K562 (cell line): ENCODE measurements around the gene VEGFA. TPM values are rescaled to one million over a fixed set of nuclear protein-coding genes. Genes with fewer than 3 reads are reported as not detected.

ENCODE experiments used
- ATAC-seq: fragments of 200-7000 bp; cut with Tn5 transposase; 3 replicates; pipeline ENCODE4 v1.9.1; 2020; ENCODE audit warnings: moderate library complexity
- BruUV-seq: library from RNA; stranded (reverse); fragments of 400-500 nt; replicated peaks from 2 replicates; lab custom pipeline; 2021; lab: Mats Ljungman, UMichigan
- CTCF ChIA-PET: fragments of 300-600 bp; formaldehyde crosslinking; extraction: SDS; loops from one replicate; lab custom pipeline; 2021; ENCODE audit warnings: low intra/inter-chr PET ratio; lab: Yijun Ruan, JAX
- POLR2A ChIA-PET: fragments of 300-600, 350-650 bp; sonication (Branson Sonifier 250); formaldehyde crosslinking; extraction: SDS; loops from one replicate; lab custom pipeline; 2021; ENCODE audit warnings: antibody characterized with exemption, inconsistent platforms; lab: Yijun Ruan, JAX
- DNase-seq, 4 experiments: peaks; one replicate each; pipeline versions ENCODE4 v3.0.0 to v3.0.0-alpha.2; 2011 to 2018; ENCODE audit warnings: low spot score in 3 of 4, mixed read lengths in 3 of 4; ENCODE audit errors: extremely low read depth in 1 of 4
- FAIRE-seq: peaks from 2 replicates; lab custom pipeline; 2011; peaks lifted over from hg19 to GRCh38; lab: Jason Lieb, UNC
- H2AFZ ChIP-seq: 2 replicates; pipeline ENCODE4 v1.6.0; 2011; ENCODE audit warnings: low read depth, low read length, control low read depth, inconsistent platforms
- H3K27ac ChIP-seq: fragments of 200-600 bp; 3 replicates; pipeline ENCODE4 v1.8.0; 2011; ENCODE audit warnings: low read depth, mild to moderate bottlenecking, control low read depth, inconsistent platforms, low read length, moderate library complexity, mixed read lengths; ENCODE audit errors: extremely low read depth
- H3K27me3 ChIP-seq, 2 experiments: fragments of 300-600 bp in 1 of 2; 2 replicates in 1 of 2; 3 replicates in 1 of 2; pipeline versions ENCODE4 v1.6.0 to v1.8.0; 2011; ENCODE audit warnings: inconsistent platforms in 2 of 2, low read length in 2 of 2, mild to moderate bottlenecking in 1 of 2, mixed read lengths in 1 of 2, moderate library complexity in 1 of 2; ENCODE audit not compliant: control insufficient read depth in 2 of 2, insufficient read depth in 2 of 2
- H3K36me3 ChIP-seq: fragments of 300-600 bp; 3 replicates; pipeline ENCODE4 v1.8.0; 2011; ENCODE audit warnings: mild to moderate bottlenecking, low read length, inconsistent platforms; ENCODE audit not compliant: control insufficient read depth, insufficient read depth
- H3K4me1 ChIP-seq, 2 experiments: fragments of 200-600 bp in 1 of 2; replicated peaks in 1 of 2; 2 replicates in 1 of 2; 3 replicates in 1 of 2; pipeline versions ENCODE4 v1.5.1 to v1.8.0; 2011; ENCODE audit warnings: inconsistent platforms in 2 of 2, low read length in 2 of 2, mild to moderate bottlenecking in 1 of 2, mixed read lengths in 1 of 2, moderate library complexity in 1 of 2; ENCODE audit not compliant: control insufficient read depth in 2 of 2, insufficient read depth in 2 of 2
- H3K4me2 ChIP-seq: 2 replicates; pipeline ENCODE4 v1.6.1; 2011; ENCODE audit warnings: low read length, control low read depth, inconsistent platforms, mixed read lengths; ENCODE audit not compliant: insufficient read depth
- H3K4me3 ChIP-seq: fragments of 200-600 bp; sonication (generic), shearing (Covaris generic); 2 replicates; pipeline ENCODE4 v1.5.1; 2016; ENCODE audit warnings: control low read depth, inconsistent platforms
- H3K79me2 ChIP-seq: fragments of 200-600 bp; 3 replicates; pipeline ENCODE4 v1.8.0; 2011; ENCODE audit warnings: low read length, inconsistent platforms; ENCODE audit not compliant: control insufficient read depth, insufficient read depth
- H3K9ac ChIP-seq, 2 experiments: 2 replicates each; pipeline versions ENCODE4 v1.6.0 to v1.6.1; 2011; ENCODE audit warnings: low read depth in 2 of 2, low read length in 2 of 2, control low read depth in 1 of 2, inconsistent platforms in 1 of 2, mild to moderate bottlenecking in 1 of 2, mixed read lengths in 1 of 2; ENCODE audit not compliant: insufficient read depth in 1 of 2
- H3K9me1 ChIP-seq: one replicate; pipeline ENCODE4 v1.6.0; 2011; ENCODE audit warnings: inconsistent platforms, mild to moderate bottlenecking, low read length, moderate library complexity; ENCODE audit not compliant: control insufficient read depth, insufficient read depth
- H3K9me3 ChIP-seq: replicated peaks from 2 replicates; pipeline ENCODE4 v1.5.1; 2011; ENCODE audit warnings: low read depth, low read length, inconsistent platforms; ENCODE audit not compliant: control insufficient read depth, insufficient read depth
- H4K20me1 ChIP-seq: replicated peaks from 2 replicates; pipeline ENCODE4 v1.6.1; 2011; ENCODE audit warnings: low read length, inconsistent platforms, mixed read lengths; ENCODE audit not compliant: control insufficient read depth, insufficient read depth
- EP300 ChIP-seq: IDR thresholded peaks from 2 replicates; pipeline ENCODE4 v1.6.1; 2012; ENCODE audit warnings: low read length, improper control_type of control experiment
- FOXP1 ChIP-seq: sonication (generic); formaldehyde crosslinking; IDR thresholded peaks from 2 replicates; pipeline ENCODE4 v1.8.0; 2022; ENCODE audit warnings: mild to moderate bottlenecking, missing genetic modification reagents
- HNRNPH1 ChIP-seq: fragments of 200-400 bp; formaldehyde crosslinking; optimal IDR thresholded peaks from 2 replicates; pipeline ENCODE3; 2017; ENCODE audit warnings: low read depth, mild to moderate bottlenecking, low read length, moderate library complexity
- PML ChIP-seq: IDR thresholded peaks from 2 replicates; pipeline ENCODE4 v1.6.1; 2012; ENCODE audit warnings: low read length, inconsistent platforms
- POLR2AphosphoS2 ChIP-seq: IDR thresholded peaks from 2 replicates; pipeline ENCODE4 v1.6.1; 2012; ENCODE audit warnings: low read length, improper control_type of control experiment
- POLR2B ChIP-seq: fragments of 450-650 bp; IDR thresholded peaks from 2 replicates; pipeline ENCODE4 v1.6.1; 2018; ENCODE audit warnings: low read depth; ENCODE audit not compliant: partially characterized antibody
- POLR2G ChIP-seq: fragments of 200-400 bp; formaldehyde crosslinking; IDR thresholded peaks from 2 replicates; pipeline ENCODE4 v1.6.1; 2017; ENCODE audit warnings: low read depth, mild to moderate bottlenecking, antibody characterized with exemption, low read length, moderate library complexity
- POLR2H ChIP-seq: IDR thresholded peaks from 2 replicates; pipeline ENCODE4 v1.6.1; 2016; ENCODE audit warnings: missing genetic modification characterization, low read depth, mild to moderate bottlenecking, control low read depth, missing compliant biosample characterization, moderate library complexity
- RAD51 ChIP-seq: fragments of 450-650 bp; IDR thresholded peaks from 2 replicates; pipeline ENCODE4 v1.7.1; 2016; ENCODE audit warnings: low read depth, mild to moderate bottlenecking, borderline replicate concordance
- RBM22 ChIP-seq: fragments of 200-400 bp; formaldehyde crosslinking; IDR thresholded peaks from 2 replicates; pipeline ENCODE4 v1.6.1; 2018; ENCODE audit warnings: low read length, low read depth; ENCODE audit not compliant: poor library complexity, severe bottlenecking
- RBM34 ChIP-seq: fragments of 200-400 bp; formaldehyde crosslinking; IDR thresholded peaks from 2 replicates; pipeline ENCODE4 v1.6.1; 2018; ENCODE audit warnings: low read length, borderline replicate concordance; ENCODE audit not compliant: insufficient read depth
- RUNX1 ChIP-seq: sonication (generic); IDR thresholded peaks from 2 replicates; pipeline ENCODE4 v1.6.1; 2016; ENCODE audit warnings: antibody characterized with exemption, low read depth
- ZFP1 ChIP-seq: fragments of 450-650 bp; formaldehyde crosslinking; IDR thresholded peaks from 2 replicates; pipeline ENCODE4 v1.4.0; 2020; ENCODE audit warnings: mild to moderate bottlenecking, mixed read lengths
- ZNF57 ChIP-seq: fragments of 450-650 bp; formaldehyde crosslinking; IDR thresholded peaks from 2 replicates; pipeline ENCODE4 v1.4.0; 2020; ENCODE audit warnings: mild to moderate bottlenecking, moderate library complexity
- ZNF584 ChIP-seq: fragments of 200-800 bp; sonication (Bioruptor generic); IDR thresholded peaks from 2 replicates; pipeline ENCODE4 v1.6.1; 2016; ENCODE audit warnings: low read depth, mild to moderate bottlenecking, missing genetic modification characterization, missing compliant biosample characterization
- WGBS: fragments of 100-300 bp; shearing (Covaris generic); methylation state at CpG from one replicate; pipeline ENCODE4 v1.1.6; 2016; ENCODE audit warnings: low coverage, mixed read lengths; ENCODE audit not compliant: insufficient coverage; ENCODE audit errors: missing lambda C conversion rate; 5-methylcytosine and 5-hydroxymethylcytosine counted together
- in situ Hi-C: fragments of 300-500 bp; cut with MboI; formaldehyde crosslinking; loops from 4 replicates; pipeline ENCODE4 v1.15.0; 2018; ENCODE audit warnings: inconsistent platforms, mixed read lengths
- intact Hi-C: fragments of 100-400 bp; cut with micrococcal nuclease; formaldehyde crosslinking; loops from 2 replicates; pipeline ENCODE4 v1.14.2; 2022
- polyA plus RNA-seq, 8 experiments: library from polyadenylated mRNA; depleted of rRNA in 4 of 8; stranded (reverse) in 5 of 8; unstranded in 3 of 8; fragments of >200 nt; fragmentation: Nextera tagmentation in 2 of 8; fragmentation: Illumina TruSeq in 1 of 8; extraction: Ambion mirVana in 2 of 8; extraction: Trizol in 1 of 8; gene quantifications; 2 replicates each; pipeline versions ENCODE4 v1.2.1 to v1.2.3, GENCODE V29; 2011 to 2014; ENCODE audit warnings: inconsistent platforms in 1 of 8, missing spikeins in 1 of 8
- total RNA-seq, 7 experiments: library from RNA; depleted of rRNA in 6 of 7; stranded (reverse); fragments of >200 nt in 6 of 7; fragmentation: Illumina TruSeq in 2 of 7; extraction: Trizol in 2 of 7; gene quantifications; 2 replicates each; pipeline versions ENCODE4 v1.2.1 to v1.2.3, GENCODE V29; 2011 to 2021; ENCODE audit warnings: low replicate concordance in 1 of 7
- TF ChIP-seq, protein P1 (sequence below): fragments of 450-650 bp; formaldehyde crosslinking; conservative IDR thresholded peaks from 2 replicates; pipeline ENCODE4 v1.4.0; 2022; ENCODE audit warnings: mild to moderate bottlenecking, missing genetic modification characterization
- TF ChIP-seq, protein P2 (sequence below): sonication (generic); formaldehyde crosslinking; IDR thresholded peaks from 2 replicates; pipeline ENCODE4 v1.9.0; 2022; ENCODE audit warnings: mild to moderate bottlenecking, missing genetic modification reagents
- TF ChIP-seq, protein P3 (sequence below): fragments of 250-450 bp; sonication (Bioruptor Pico); IDR thresholded peaks from 2 replicates; pipeline ENCODE4 v1.8.0; 2021; ENCODE audit warnings: mild to moderate bottlenecking, moderate library complexity

VEGFA gene
- total and polyA plus RNA-seq, 9 of the 15 experiments (the other 6 are each of a cell fraction or from before 2014, with no cell fraction given), result 14.0 to 271 (median 124) TPM

DNA sequence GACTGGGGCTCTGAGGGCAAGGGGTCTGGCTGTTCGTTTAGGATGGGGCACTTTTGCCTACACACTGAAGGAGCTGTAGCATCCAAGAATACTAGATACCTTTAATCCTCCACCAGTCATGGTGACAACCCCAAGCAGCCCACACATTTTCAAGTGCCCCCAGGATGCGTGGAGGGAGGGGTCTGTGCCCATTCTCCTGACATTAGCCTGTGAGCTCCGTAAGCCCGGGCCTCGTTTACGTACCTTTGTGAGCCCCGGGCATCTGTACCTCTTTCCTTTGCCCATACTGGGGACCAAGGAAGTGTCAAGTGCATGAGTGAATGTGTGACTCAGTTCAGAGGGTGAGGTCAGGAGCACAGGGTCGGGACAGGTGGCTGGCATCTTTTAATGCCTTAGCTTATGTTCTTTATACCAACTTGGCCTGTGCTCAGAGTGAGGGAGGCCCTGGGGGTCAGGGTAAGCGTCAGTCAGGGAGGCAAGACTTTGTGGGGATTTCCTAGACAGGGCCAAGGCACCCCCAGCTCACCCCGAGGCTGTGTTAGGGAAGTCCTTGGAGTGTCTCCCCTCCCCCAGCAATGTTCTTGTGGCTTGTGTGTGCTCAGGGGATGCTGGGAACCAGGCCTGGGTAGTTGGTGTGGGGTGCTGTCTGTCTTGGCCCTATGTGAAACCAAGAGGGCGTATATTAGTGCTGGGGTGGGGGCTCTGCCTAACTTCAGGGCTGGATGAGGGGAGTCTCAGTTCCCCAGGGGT lies 12.9 kb downstream of the VEGFA start:
- intact Hi-C loops, result no loop called here
- BruUV-seq, result no TSS peak
- Histone ChIP-seq H3K4me3 (no peak overlapping the region), H3K27ac (no peak overlapping the region), H3K79me2 (peaks cover 37% of the 10 kb centered on the region), H3K36me3 (peaks cover 81% of the 10 kb centered on the region), H3K4me1 (peaks cover 0 to 18% of the 10 kb centered on the region in 2 experiments; a peak in 2 of 5 replicates), H3K4me2 (no peak overlapping the region), H4K20me1 (peaks cover 81% of the 10 kb centered on the region), H2AFZ (no peak overlapping the region), H3K9me1 (peaks cover 21% of the 10 kb centered on the region), H3K9me3 (no peaks in the 10 kb centered on the region), H3K27me3 (no peaks in the 10 kb centered on the region), H3K9ac (no peak overlapping the region; a peak in 1 of 4 replicates)
- POLR2A ChIA-PET, result interaction anchor here (0.5 to 4.1 kb wide), 19 partner anchors 9 to 280 kb away, joined by 3 to 59 read pairs (median 3); partner anchors contain the start of gene VEGFA
- 89% methylated on average over 11 of the region's 11 CpGs for WGBS
- DNase-seq (no peak), FAIRE-seq (no peak), ATAC-seq (no peak)
- CTCF ChIA-PET, result no interaction called here
- in situ Hi-C loops, result no loop called here
- TF ChIP-seq RBM22, result peak; percentile 42
- TF ChIP-seq, protein P1, sequence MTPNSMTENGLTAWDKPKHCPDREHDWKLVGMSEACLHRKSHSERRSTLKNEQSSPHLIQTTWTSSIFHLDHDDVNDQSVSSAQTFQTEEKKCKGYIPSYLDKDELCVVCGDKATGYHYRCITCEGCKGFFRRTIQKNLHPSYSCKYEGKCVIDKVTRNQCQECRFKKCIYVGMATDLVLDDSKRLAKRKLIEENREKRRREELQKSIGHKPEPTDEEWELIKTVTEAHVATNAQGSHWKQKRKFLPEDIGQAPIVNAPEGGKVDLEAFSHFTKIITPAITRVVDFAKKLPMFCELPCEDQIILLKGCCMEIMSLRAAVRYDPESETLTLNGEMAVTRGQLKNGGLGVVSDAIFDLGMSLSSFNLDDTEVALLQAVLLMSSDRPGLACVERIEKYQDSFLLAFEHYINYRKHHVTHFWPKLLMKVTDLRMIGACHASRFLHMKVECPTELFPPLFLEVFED (CRISPR knock-in tag), result 0 out of 2 replicates have a peak, but pooled peaks have one; percentile 47
- no peak for TF ChIP-seq ZNF584 (CRISPR knock-in tag)
- TF ChIP-seq FOXP1 (CRISPR knock-in tag), result peak; percentile 46; the same call in 1 of the 2 replicates
- no peak for TF ChIP-seq RAD51
- TF ChIP-seq PML, result 0 out of 2 replicates have a peak, but pooled peaks have one; percentile 3
- TF ChIP-seq RBM34, result no peak
- 0 out of 2 replicates have a peak, but pooled peaks have one; percentile 86 for TF ChIP-seq POLR2AphosphoS2
- TF ChIP-seq EP300, result no peak
- TF ChIP-seq POLR2B, result peak; percentile 40
- no peak for TF ChIP-seq ZNF57 (CRISPR knock-in tag)
- peak; percentile 14; the same call in 1 of the 2 replicates for TF ChIP-seq RUNX1
- TF ChIP-seq, protein P2, sequence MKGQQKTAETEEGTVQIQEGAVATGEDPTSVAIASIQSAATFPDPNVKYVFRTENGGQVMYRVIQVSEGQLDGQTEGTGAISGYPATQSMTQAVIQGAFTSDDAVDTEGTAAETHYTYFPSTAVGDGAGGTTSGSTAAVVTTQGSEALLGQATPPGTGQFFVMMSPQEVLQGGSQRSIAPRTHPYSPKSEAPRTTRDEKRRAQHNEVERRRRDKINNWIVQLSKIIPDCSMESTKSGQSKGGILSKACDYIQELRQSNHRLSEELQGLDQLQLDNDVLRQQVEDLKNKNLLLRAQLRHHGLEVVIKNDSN (CRISPR knock-in tag), result 0 out of 2 replicates have a peak, but pooled peaks have one; percentile 15
- TF ChIP-seq POLR2H (tag), result peak; percentile 24; the same call in 1 of the 2 replicates
- TF ChIP-seq HNRNPH1, result no peak
- TF ChIP-seq POLR2G, result peak; percentile 63
- TF ChIP-seq, protein P3, sequence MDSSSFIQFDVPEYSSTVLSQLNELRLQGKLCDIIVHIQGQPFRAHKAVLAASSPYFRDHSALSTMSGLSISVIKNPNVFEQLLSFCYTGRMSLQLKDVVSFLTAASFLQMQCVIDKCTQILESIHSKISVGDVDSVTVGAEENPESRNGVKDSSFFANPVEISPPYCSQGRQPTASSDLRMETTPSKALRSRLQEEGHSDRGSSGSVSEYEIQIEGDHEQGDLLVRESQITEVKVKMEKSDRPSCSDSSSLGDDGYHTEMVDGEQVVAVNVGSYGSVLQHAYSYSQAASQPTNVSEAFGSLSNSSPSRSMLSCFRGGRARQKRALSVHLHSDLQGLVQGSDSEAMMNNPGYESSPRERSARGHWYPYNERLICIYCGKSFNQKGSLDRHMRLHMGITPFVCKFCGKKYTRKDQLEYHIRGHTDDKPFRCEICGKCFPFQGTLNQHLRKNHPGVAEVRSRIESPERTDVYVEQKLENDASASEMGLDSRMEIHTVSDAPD, result no peak
- TF ChIP-seq ZFP1 (CRISPR knock-in tag), result no peak
